DOHH2 (cell line): ENCODE data around the gene NDUFB3.

ENCODE experiments used
- H3F3A ChIP-seq: fragments of 200-600 bp; sonication (generic), shearing (Covaris generic); 2 replicates; pipeline ENCODE4 v1.6.0; 2016; ENCODE audit warnings: antibody characterized with exemption, mild to moderate bottlenecking; ENCODE audit not compliant: control insufficient read depth, insufficient read depth
- H3K27ac ChIP-seq: fragments of 200-600 bp; sonication (generic); 2 replicates; pipeline ENCODE4 v1.5.1; 2014; ENCODE audit warnings: low read depth, mild to moderate bottlenecking, low read length, moderate library complexity
- H3K27me3 ChIP-seq: fragments of 200-600 bp; sonication (generic); 2 replicates; pipeline ENCODE4 v1.6.1; 2014; ENCODE audit warnings: mild to moderate bottlenecking, low read length, mixed read lengths; ENCODE audit not compliant: control insufficient read depth
- H3K36me3 ChIP-seq: fragments of 200-600 bp; sonication (generic); 2 replicates; pipeline ENCODE4 v1.6.1; 2014; ENCODE audit warnings: mild to moderate bottlenecking, low read length, moderate library complexity, mixed read lengths; ENCODE audit not compliant: control insufficient read depth
- H3K4me1 ChIP-seq: fragments of 200-600 bp; sonication (generic); 2 replicates; pipeline ENCODE4 v1.6.1; 2014; ENCODE audit warnings: mild to moderate bottlenecking, low read length, mixed read lengths; ENCODE audit not compliant: control insufficient read depth
- H3K4me2 ChIP-seq: fragments of 200-600 bp; sonication (generic); 2 replicates; pipeline ENCODE4 v1.6.0; 2014; ENCODE audit warnings: mild to moderate bottlenecking, low read length, moderate library complexity
- H3K4me3 ChIP-seq: fragments of 200-600 bp; sonication (generic); 2 replicates; pipeline ENCODE4 v1.5.1; 2014; ENCODE audit warnings: mild to moderate bottlenecking, low read length, mixed read lengths
- H3K79me2 ChIP-seq: fragments of 200-600 bp; sonication (generic); 2 replicates; pipeline ENCODE4 v1.6.1; 2014; ENCODE audit warnings: mild to moderate bottlenecking, low read length, mixed read lengths; ENCODE audit not compliant: control insufficient read depth
- H3K9me2 ChIP-seq: fragments of 200-600 bp; sonication (generic); replicated peaks from 2 replicates; pipeline ENCODE4 v1.6.1; 2014; ENCODE audit warnings: mild to moderate bottlenecking, low read length, mixed read lengths; ENCODE audit not compliant: control insufficient read depth
- H3K9me3 ChIP-seq: fragments of 200-600 bp; sonication (generic); 2 replicates; pipeline ENCODE4 v1.6.1; 2014; ENCODE audit warnings: antibody characterized with exemption, low read length, mixed read lengths; ENCODE audit not compliant: control insufficient read depth, insufficient read depth
- H4K20me1 ChIP-seq: fragments of 200-600 bp; sonication (generic); 2 replicates; pipeline ENCODE4 v1.6.0; 2014; ENCODE audit warnings: low read depth, mild to moderate bottlenecking, antibody characterized with exemption, low read length, moderate library complexity; ENCODE audit not compliant: control insufficient read depth, insufficient read depth
- CTCF ChIP-seq: fragments of 200-600 bp; sonication (generic); IDR thresholded peaks from one replicate; pipeline ENCODE4 v1.5.1; 2014; ENCODE audit warnings: antibody characterized with exemption, mild to moderate bottlenecking, low read depth, low read length; ENCODE audit not compliant: poor library complexity, severe bottlenecking
- EZH2phosphoT487 ChIP-seq: fragments of 200-600 bp; sonication (generic); IDR thresholded peaks from 2 replicates; pipeline ENCODE4 v1.6.1; 2017; ENCODE audit warnings: borderline replicate concordance, mild to moderate bottlenecking, antibody characterized with exemption, low read length, moderate library complexity, mixed read lengths

The NDUFB3 gene

GRCh38 chr2:201046881-201047280, 24.9 kb upstream of the NDUFB3 start:
- Histone ChIP-seq H3K27me3 (no peaks in the 10 kb centered on the region), H3K4me1 (no peaks in the 10 kb centered on the region), H3F3A (no peaks in the 10 kb centered on the region), H3K4me3 (no peak overlapping the region), H3K4me2 (no peak overlapping the region), H4K20me1 (no peaks in the 10 kb centered on the region), H3K9me3 (no peaks in the 10 kb centered on the region), H3K9me2 (no peaks in the 10 kb centered on the region), H3K36me3 (peaks cover 7% of the 10 kb centered on the region; the same call in 1 of the 2 replicates), H3K27ac (no peak overlapping the region), H3K79me2 (peaks cover 54% of the 10 kb centered on the region)
- TF ChIP-seq EZH2phosphoT487 (no peak), CTCF (no peak)

DNA sequence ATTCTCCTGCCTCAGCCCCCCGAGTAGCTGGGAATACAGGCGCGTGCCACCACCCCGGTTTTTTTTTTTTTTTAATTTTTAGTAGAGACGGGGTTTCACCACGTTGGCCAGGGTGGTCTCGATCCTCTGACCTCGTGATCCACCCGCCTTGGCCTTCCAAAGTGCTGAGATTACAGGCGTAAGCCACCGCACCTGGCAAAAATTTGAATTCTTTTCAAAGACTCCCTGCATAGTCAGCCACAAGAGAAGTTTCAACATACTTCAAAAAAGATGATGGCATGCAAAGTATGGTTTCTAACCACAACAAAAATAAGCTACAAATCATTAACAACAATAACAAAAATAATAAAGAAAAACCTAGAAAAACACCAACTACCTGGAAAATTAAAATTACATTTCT, 22.3 kb upstream of the NDUFB3 start:
- H3F3A ChIP-seq: no peaks in the 10 kb centered on the region
- no peak overlapping the region for H3K27ac ChIP-seq
- no peaks in the 10 kb centered on the region for H3K4me1 ChIP-seq
- no peaks in the 10 kb centered on the region for H3K9me2 ChIP-seq
- 0 out of 2 replicates have a peak, but pooled peaks cover 4% of the 10 kb centered on the region for H3K36me3 ChIP-seq
- H3K27me3 ChIP-seq: no peaks in the 10 kb centered on the region
- TF ChIP-seq CTCF: no peak
- no peak for TF ChIP-seq EZH2phosphoT487
- no peaks in the 10 kb centered on the region for H4K20me1 ChIP-seq
- H3K79me2 ChIP-seq: peaks cover 72% of the 10 kb centered on the region
- H3K4me2 ChIP-seq: no peak overlapping the region
- H3K4me3 ChIP-seq: no peak overlapping the region
- no peaks in the 10 kb centered on the region for H3K9me3 ChIP-seq

DNA sequence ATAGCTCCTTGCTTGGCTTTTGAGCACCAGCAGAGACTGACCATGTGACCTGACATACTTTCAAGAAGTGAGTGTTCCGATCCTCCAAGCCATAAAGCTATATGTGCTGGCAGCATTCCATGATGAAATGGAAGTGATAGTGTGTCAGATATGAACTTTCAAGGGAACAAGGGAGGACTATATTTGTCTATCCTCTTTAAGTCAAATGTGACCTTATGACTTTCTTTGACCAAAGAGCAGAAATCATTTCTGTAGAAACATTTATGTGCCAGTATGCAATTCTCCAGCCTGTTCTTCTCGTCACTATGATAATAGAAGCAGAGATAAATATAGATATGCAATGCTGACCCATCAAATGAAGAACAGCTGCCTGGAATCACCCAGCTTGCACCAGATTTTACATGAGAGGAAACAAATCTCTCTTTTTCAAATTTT, 14.7 kb upstream of the NDUFB3 start:
- H3F3A ChIP-seq: no peaks in the 10 kb centered on the region
- no peaks in the 10 kb centered on the region for H3K9me3 ChIP-seq
- no peak overlapping the region for H3K27ac ChIP-seq
- peaks cover 5% of the 10 kb centered on the region; the same call in 1 of the 2 replicates for H3K36me3 ChIP-seq
- H3K4me2 ChIP-seq: no peak overlapping the region
- no peaks in the 10 kb centered on the region for H3K9me2 ChIP-seq
- H3K4me1 ChIP-seq: no peaks in the 10 kb centered on the region
- H3K27me3 ChIP-seq: no peaks in the 10 kb centered on the region
- no peak for TF ChIP-seq CTCF
- TF ChIP-seq EZH2phosphoT487: no peak
- peaks cover 81% of the 10 kb centered on the region for H3K79me2 ChIP-seq
- no peak overlapping the region for H3K4me3 ChIP-seq
- H4K20me1 ChIP-seq: no peaks in the 10 kb centered on the region
